GM13977 (cell line): ENCODE data around the gene ABCC1.

Experiments
- DNase-seq: peaks from one replicate; pipeline ENCODE4 v3.0.0; 2012; ENCODE audit warnings: low spot score
- in situ Hi-C: fragments of 300-500 bp; cut with MboI; formaldehyde crosslinking; loops from one replicate; pipeline ENCODE4 v1.12.0; 2022; ENCODE audit warnings: low sequenced_read_pairs, low pct_unique_long_range_greater_than_20kb, mixed read lengths, inconsistent platforms; ENCODE audit not compliant: unreplicated experiment
- TF ChIP-seq, protein P1 (sequence below): IDR thresholded peaks from 2 replicates; pipeline ENCODE4 v1.5.1; 2012; ENCODE audit warnings: mild to moderate bottlenecking, control low read depth; ENCODE audit not compliant: insufficient read depth; ENCODE audit errors: extremely low read depth, missing control alignments

ABCC1 gene

DNA sequence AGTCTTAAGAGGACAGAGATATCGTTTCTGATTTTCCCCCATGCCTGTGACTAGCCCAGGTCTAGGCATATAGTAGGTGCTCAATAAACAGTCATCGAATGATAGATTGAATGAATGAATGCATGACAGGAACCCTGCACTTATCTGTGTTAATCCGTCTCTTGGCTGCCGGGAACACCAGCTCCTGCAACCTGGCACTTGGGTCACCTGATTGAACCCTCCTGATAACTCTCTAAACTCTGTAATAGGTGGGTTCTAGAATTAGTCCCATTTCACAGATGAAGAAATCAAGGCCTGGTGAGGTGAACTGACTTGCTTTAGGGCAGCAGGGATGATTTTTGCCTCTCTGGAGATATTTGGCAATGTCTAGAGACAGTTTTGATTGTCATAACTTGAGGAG is 43.7 kb downstream of the ABCC1 start:
- in situ Hi-C loops = no loop called here
- TF ChIP-seq, protein P1, sequence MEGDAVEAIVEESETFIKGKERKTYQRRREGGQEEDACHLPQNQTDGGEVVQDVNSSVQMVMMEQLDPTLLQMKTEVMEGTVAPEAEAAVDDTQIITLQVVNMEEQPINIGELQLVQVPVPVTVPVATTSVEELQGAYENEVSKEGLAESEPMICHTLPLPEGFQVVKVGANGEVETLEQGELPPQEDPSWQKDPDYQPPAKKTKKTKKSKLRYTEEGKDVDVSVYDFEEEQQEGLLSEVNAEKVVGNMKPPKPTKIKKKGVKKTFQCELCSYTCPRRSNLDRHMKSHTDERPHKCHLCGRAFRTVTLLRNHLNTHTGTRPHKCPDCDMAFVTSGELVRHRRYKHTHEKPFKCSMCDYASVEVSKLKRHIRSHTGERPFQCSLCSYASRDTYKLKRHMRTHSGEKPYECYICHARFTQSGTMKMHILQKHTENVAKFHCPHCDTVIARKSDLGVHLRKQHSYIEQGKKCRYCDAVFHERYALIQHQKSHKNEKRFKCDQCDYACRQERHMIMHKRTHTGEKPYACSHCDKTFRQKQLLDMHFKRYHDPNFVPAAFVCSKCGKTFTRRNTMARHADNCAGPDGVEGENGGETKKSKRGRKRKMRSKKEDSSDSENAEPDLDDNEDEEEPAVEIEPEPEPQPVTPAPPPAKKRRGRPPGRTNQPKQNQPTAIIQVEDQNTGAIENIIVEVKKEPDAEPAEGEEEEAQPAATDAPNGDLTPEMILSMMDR = no peak
- DNase-seq = no peak

DNA sequence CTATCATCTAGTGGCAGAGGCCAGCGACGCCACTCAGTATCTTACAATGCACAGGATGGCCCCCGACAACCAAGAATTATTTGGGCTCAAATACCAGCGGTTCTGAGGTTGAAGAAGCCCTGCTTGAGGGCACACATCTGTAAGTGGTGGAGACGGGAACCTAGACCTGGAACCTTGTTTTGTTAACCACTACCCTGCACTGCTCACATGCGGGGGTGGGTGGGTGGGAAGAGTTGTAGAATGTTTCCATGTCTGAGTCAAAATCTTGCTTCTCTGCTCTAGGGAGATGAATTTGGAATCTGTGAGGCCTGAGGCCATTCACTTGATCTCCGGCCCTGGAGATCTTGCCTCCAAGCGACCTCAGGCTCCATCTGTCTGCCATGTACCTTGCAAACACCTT is 44.1 kb downstream of the ABCC1 start:
- no peak for DNase-seq
- in situ Hi-C loops = no loop called here
- TF ChIP-seq, protein P1 = no peak

DNA sequence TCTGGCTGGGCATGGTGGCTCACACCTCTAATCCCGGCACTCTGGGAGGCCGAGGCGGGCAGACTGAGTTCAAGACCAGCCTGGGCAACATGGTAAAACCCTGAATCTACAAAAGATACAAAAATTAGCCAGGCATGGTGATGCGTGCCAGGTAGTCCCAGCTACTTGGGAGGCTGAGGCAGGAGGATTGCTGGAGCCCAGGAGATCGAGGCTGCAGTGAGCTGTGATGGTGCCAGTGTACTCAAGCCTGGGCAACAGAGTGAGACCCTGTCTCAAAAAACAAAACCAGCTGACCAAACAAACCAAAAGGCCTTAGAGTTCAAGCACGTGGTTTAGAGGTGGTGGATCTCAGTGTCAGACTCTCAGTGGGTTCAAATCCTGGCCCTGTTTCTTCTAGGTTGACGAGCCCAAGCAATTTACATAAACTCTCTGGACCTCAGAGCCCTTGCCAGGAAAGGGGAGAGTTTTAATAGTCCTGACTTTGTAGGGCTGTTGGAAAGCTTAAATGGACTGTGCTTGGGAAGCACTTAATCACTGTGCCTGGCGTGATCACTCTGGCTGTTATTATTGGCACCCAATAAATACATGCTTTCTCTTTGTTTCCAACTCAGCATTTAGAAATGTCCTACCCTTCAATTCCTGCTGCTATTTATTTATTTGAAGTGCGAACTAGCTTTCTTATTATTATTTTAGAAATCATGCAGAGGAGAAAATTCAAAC is 44.7 kb downstream of the ABCC1 start:
- TF ChIP-seq, protein P1 = no peak
- in situ Hi-C loops = no loop called here
- DNase-seq = no peak

DNA sequence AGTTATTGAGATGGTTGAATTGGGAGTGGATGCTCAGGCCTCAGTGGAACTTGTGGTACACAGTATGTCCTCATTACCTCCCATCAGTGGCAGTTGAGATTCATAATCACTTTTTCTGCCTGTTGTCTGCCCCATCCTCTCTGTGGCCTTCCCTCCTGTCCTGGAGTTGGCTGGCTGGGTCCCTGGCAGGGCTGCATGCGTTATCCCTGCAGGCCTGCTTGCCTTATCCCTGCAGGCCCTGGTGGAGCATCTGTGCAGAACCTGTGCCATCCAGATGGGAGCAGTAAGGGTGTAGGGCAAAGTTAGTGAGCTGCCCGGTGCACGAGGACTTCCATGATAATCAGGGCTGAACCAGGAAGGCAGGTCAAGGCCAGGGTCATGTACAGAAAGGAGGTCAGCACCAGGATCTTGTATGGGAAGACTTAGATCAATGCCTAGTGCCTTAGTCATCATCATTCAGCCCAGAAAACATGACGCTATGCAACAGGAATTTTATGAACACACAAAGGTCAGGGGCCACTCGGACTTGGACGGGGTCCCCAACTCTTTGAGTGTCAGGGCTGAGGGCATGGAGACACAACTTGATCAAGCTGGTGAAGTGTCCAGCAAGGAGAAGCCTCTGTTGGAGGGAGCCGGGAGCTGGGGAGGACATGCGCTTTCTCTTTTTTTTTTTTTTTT is 47.2 kb downstream of the ABCC1 start:
- TF ChIP-seq, protein P1 = no peak
- in situ Hi-C loops = no loop called here
- no peak for DNase-seq

DNA sequence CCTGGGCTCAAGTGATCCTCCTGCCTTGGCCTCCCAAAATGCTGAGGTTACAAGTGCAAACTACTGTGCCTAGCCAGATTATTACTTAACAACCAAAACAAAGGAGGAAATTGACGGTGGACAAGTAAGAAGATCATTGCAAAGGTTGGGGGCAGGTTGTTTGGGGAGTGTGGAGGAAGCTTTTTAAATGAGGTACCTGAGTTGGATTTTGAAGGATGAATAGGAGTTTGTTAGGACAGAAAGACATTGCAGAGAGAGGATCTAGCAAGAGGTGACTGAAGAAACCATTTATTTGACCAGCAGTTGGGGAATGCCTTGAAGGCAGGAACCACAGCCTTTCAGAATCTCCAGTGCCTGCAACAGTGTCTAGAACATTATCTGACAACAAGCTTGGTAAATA is 51.3 kb downstream of the ABCC1 start:
- DNase-seq = no peak
- in situ Hi-C loops = loop anchor here (25.0 kb wide), 1 partner anchor 113 kb away; the partner anchor contains the start of gene CEP20
- TF ChIP-seq, protein P1 = no peak

DNA sequence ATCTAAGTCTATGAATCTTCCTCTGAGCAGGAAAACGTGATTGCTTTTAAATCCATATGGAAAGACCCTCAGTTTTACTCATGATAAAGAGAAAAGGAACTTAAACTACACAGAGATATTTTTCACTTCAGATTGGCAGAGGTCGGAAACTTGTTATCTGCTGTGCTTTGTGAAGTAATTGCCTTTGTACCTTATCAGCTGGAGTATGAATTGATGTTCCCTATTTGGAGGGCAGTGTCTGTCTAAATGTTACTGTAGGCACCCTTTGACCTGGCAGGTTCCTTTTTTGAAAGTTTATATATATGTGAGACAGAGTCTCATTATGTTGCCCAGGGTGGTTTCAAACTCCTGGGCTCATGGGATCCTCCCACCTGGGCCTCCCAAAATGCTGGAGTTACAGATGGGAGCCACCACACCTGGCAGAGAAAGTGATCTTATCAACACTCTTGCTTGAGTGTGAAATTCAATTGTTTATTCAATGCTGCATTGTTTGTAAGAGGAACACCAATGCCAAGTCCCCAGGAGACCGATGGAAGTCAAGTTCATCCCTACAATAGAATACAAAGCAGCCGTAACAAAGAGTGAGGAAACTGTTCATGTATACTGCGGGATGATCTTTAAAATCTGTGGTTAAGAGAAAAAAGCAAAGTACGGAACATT is 52.3 kb downstream of the ABCC1 start:
- DNase-seq = no peak
- TF ChIP-seq, protein P1 = no peak
- in situ Hi-C loops = loop anchor here (25.0 kb wide), 1 partner anchor 114 kb away; the partner anchor contains the start of gene CEP20
